ENCODE measurements around the gene CADM2.
"Not testable (repeated sequence)": the region's sequence is repeated elsewhere in the genome, so short reads cannot be mapped to it uniquely, and the experiment has no call there.

CADM2 gene

DNA sequence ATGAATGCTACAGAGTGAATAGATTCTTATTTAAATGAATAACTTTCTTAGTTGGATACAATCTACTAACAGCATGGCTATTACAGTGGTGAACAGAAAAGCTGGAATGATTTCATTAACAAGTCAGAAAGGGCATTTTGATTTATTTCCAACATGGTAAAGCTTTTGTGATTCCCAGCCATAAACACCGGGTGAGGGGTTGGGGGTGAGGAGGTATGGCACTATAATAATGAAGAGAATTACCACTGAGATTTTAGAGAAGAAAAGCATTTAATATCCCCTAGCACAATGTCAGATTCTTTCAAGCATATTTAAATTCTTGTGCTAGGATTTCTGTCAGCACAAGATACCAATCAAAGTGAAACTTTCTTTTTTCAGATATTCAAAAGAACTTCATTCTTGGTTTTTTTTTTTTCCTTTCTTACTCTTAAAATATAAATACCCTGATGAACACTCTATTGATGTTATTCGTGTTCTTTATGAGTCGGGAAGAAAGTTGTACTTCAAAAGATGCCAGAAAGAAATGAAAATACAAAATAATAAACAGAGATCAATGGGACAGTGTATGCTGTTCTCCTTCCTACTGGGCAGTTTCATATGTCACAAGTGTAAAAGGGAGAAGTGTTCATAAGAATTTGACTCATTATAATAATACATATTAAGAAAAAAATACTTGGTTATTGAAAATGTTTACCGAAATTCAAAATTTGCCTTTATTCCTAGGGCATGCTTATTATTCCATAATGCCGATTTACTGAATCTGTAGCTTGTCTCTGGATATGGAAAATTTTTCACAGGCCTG lies 522.8 kb downstream of the CADM2 start:
- DNase-seq (ENCODE audit: low spot score) = no peak

- no peak for DNase-seq (ENCODE audit: low spot score)
Observed at GRCh38 chr3:85482213-85482490, 523.4 kb downstream of the CADM2 start.

DNA sequence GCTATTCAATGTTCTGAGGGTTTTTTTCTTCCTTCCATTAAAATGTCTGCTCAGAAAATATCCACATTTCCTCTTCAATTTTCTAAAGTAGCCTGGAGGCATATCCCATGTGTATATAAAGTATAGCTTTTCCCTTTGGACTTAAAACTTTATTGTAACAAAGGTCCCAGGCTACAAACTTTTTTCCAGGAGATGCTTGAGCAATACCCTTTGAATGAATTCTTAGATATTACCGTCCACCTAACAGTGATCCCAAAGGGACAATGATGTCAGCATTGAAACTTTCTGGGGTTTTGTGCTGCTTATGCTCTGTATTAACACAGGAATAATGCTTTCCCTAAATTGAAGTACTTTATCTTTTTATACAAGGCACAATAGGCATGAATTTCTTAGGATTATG lies 525.2 kb downstream of the CADM2 start:
- no peak for DNase-seq (ENCODE audit: low spot score)

DNA sequence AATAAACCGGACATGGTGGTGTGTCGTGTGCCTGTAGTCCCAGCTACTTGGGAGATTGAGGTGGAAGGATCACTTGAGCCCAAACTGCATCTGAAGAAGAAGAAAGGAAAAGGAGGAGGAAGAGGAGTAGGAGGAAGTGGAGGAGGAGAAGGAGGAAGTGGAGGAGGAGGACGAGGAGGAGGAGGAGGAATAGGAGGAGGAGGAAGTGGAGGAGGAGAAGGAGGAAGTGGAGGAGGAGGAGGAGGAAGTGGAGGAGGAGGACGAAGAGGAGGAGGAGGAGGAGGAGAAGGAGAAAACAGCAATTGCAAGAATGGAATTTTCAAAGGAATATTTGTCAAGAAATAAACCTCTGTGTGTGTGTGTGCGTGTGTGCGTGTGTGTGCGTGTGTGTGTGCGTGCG lies 528.6 kb downstream of the CADM2 start:
- DNase-seq (ENCODE audit: low spot score) = no peak

DNA sequence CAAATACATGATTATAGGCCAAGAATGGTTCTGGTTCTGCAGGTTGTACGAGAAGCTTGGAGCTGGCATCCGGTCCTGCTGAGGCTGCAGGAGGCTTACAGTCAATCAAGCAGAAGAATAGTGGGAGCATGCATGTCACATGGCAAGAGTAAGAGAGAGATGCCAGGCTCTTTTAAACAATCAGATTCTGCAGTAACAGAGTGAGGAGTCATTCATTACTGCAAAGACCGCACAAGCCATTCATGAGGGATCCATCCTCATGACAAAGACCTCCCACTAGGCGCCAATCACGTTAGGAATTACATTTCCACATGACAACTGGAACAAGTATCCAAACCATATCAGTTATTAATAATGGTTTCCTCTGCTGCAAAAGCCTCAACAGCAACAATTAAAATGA lies 536.8 kb downstream of the CADM2 start:
- DNase-seq (ENCODE audit: low spot score) = no peak

- DNase-seq (ENCODE audit: low spot score) = no peak
Observed at GRCh38 chr3:85498177-85498576, 539.4 kb downstream of the CADM2 start.

DNA sequence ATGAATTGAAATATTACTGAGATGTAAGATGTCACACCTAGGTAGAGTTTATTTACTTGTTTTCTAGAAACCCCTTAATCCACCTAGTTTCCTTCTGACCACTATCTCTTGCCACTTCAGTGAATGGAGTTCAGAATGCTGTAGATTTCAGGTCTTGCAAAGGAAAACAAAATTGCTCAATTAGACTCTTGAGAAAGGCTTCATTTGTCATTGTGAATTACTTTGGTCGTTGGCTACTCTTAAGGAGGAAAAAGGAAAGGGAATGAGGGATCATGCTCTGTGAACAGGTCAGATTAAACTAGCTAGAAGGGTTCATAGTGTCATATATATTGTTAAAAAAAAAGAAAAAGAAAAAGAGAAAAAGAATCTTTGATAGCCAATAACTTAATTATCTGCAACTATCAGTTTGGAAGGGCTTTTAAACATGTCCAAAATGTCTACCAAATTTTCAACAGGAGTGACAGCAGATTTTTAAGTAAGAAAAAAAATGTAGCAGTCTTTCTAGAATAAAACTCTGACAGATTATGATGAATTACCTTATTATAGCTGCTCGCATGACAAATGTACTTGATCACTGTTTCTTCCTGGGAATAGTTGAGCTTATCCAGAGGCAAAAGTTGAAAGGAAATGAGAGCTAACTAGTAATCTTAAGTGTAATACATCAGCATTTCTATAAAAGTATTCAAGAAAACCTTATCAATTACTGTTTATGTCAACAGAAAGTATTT lies 543.5 kb downstream of the CADM2 start:
- DNase-seq (ENCODE audit: low spot score) = no peak

DNA sequence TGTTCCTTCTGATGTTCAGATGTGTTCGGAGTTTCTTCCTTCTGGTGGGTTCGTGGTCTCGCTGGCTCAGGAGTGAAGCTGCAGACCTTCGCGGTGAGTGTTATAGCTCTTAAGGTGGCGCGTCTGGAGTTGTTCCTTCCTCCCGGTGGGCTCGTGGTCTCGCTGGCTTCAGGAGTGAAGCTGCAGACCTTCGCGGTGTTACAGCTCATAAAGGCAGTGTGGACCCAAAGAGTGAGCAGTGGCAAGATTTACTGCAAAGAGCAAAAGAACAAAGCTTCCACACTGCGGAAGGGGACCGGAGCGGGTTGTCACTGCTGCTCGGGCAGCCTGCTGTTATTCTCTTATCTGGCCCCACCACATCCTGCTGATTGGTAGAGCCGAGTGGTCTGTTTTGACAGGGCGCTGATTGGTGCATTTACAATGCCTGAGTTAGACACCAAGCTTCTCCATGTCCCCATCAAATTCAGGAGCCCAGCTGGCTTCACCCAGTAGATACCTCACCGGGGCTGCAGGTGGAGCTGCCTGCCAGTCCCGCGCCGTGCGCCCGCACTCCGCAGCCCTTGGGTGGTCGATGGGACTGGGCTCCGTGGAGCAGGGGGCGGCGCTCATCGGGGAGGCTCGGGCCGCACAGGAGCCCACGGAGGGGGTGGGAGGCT lies 545.5 kb downstream of the CADM2 start:
- DNase-seq (ENCODE audit: low spot score) = not testable (repeated sequence)

DNA sequence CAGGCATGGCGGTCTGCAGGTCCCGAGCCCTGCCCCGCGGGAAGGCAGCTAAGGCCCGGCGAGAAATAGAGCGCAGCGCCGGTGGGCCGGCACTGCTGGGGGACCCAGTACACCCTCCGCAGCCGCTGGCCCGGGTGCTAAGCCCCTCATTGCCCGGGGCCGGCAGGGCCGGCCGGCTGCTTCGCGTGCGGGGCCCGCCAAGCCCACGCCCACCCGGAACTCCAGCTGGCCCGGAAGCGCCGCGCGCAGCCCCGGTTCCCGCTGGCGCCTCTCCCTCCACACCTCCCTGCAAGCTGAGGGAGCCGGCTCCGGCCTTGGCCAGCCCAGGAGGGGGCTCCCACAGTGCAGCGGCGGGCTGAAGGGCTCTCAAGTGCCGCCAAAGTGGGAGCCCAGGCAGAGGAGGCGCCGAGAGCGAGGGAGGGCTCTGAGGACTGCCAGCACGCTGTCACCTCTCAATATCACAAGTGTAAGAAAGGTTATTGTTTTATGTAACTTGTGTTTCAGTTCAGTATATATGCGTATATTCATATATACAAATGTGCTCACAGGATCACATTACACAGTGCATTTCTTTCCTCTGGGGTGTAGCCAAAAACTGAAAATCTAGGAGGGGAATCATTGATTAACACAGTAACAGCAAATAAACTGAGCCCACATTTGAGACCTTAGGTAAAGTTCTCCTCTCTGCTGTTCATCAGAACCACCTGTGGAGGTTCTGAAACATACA lies 546.2 kb downstream of the CADM2 start:
- not testable (repeated sequence) for DNase-seq (ENCODE audit: low spot score)

DNA sequence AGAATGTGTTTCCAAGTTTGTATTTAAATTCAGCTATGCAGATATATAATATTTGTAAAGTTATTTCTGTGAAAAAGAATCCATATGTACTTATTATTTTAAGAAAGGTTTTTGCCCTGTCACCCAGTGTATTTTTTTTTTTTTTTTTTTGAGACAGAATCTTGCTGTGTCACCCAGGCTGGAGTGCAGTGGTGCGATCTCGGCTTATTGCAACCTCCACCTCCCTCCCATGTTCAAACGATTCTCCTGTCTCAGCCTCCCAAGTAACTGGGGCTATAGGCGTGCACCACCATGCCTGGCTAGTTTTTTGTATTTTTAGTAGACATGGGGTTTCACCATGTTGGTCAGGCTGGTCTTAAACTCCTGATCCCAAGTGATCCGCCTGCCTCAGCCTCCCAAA lies 548.3 kb downstream of the CADM2 start:
- DNase-seq (ENCODE audit: low spot score) = not testable (repeated sequence)

DNA sequence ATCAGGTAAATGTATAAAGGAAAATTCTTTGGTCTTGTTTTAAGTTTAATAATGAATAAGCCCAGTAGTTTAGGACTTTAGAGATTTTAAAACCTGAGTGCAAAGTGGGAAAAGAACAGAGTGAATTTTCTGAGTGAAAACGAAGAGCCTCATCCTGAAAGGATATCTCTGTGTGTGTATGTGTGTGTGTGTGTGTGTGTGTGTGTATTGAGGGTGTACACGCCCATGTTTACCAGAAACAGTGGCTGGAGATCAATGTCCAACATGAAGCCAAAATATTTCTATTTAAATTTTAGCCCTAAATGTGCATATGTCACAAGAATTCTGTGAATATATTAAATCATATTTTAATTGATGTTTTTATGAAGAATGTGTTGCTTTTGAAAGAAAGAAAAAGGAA lies 549.9 kb downstream of the CADM2 start:
- no peak for DNase-seq (ENCODE audit: low spot score)

- no peak for DNase-seq (ENCODE audit: low spot score)
Observed at GRCh38 chr3:85516146-85516545, 557.4 kb downstream of the CADM2 start.

- DNase-seq (ENCODE audit: low spot score) = no peak
Observed at GRCh38 chr3:85524104-85524503, 565.3 kb downstream of the CADM2 start.

DNA sequence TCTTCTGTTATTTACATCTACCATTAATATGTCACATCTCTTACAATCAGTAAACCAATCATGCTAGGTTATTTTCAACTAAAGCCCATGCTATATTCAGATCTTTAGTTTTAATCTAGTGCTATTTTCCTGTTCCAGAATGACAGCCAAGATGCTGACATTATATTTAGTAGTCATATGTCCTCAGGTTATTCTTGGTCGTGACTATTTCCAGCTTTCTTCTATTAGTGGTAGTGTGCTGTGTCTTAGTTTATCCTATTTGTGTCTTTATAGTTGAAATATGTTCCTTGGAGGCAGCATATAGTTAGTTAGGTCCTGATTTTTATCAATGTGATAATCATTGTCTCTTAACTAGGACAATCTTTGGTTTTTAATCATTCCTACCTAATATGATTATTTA lies 566.5 kb downstream of the CADM2 start:
- no peak for DNase-seq (ENCODE audit: low spot score)

GRCh38 chr3:85533586-85533985 lies 574.8 kb downstream of the CADM2 start:
- DNase-seq (ENCODE audit: low spot score) = no peak

- no peak for DNase-seq (ENCODE audit: low spot score)
Observed at GRCh38 chr3:85535517-85535916, 576.7 kb downstream of the CADM2 start.

DNA sequence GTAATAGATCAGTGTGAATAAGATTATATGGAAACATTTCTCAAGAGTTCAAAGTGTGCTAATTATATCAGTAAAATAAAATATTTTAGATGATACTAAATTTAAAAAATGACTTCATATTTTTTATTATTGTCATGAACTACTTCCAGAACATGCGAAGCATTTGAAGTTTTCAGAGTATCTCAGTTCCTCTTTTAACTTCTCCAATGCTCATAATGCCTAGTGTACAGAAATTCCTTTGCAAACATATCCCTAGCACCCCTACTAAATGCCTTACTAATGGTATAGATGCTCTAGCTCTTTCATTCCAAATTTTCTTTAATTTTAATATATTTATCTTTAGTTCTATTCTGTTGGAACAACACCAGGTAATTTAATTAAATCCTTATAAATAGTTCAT lies 580.4 kb downstream of the CADM2 start:
- no peak for DNase-seq (ENCODE audit: low spot score)

- DNase-seq (ENCODE audit: low spot score) = no peak
Observed at GRCh38 chr3:85554153-85554552, 595.4 kb downstream of the CADM2 start.

- no peak for DNase-seq (ENCODE audit: low spot score)
Observed at GRCh38 chr3:85560088-85560785, 601.4 kb downstream of the CADM2 start.

DNA sequence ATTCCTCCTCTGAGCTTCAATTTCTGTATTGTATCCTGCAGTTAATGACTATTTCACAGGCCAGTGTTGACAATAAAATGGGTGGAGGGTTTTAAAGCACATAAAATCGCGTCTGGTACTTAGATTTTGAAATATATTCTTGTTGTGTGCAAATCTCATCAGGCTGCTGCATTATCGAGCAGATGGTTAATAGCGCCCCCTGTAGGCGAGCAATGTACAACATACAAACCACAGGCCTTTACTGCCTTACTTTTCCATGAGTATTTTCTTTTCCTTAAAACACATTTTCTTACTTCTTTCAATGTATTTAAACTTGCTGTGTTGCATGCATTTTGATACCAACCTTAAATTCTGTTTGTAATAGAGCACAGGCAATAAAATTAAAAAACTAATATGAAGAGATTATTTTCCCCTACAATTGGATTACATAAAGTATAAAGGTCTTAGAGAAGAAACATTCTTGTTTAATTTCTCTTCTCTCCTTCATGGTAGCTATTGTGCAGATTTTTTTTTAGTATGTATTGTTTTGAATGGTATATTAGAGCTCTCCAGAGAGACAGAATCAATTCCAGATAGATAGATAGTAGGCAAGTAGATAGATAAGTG lies 608.4 kb downstream of the CADM2 start:
- DNase-seq (ENCODE audit: low spot score) = peak; percentile 64

GRCh38 chr3:85570819-85571218 lies 612.0 kb downstream of the CADM2 start:
- no peak for DNase-seq (ENCODE audit: low spot score)

DNA sequence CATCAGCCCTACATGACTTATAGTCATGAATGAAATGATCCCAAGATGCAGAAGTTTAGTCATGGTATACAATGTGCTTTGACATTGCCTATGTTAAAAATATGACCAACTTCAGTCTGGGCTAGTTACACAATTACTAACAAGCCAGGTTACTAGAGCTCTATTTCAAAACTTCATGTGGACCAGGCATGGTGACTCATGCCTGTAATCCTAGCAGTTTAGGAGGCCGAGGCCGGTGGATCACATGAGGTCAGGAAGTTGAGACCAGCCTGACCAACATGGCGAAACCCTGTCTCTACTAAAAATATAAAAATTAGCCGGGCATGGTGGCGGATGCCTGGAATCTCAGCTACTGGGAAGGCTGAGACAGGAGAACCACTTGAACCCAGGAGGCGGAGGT lies 613.0 kb downstream of the CADM2 start:
- no peak for DNase-seq (ENCODE audit: low spot score)
